HepG2 (cell line): ENCODE data around the gene OTOP2. TPM values are rescaled to one million over a fixed set of nuclear protein-coding genes. Genes with fewer than 3 reads are reported as not detected.

Experiments used
- ATAC-seq: fragments of 200-7000 bp; cut with Tn5 transposase; 3 replicates; pipeline ENCODE4 v1.9.1; 2020; ENCODE audit warnings: mild to moderate bottlenecking, moderate library complexity
- BruUV-seq: library from RNA; stranded (reverse); fragments of 400-500 nt; replicated peaks from 2 replicates; lab custom pipeline; 2021; lab: Mats Ljungman, UMichigan
- CTCF ChIA-PET: fragments of 300-600 bp; formaldehyde crosslinking; extraction: SDS; loops from one replicate; lab custom pipeline; 2021; ENCODE audit warnings: low total read pairs, inconsistent platforms, low intra/inter-chr PET ratio; lab: Yijun Ruan, JAX
- POLR2A ChIA-PET: fragments of 350-600 bp; sonication (Branson Sonifier 250); formaldehyde crosslinking; loops from one replicate; lab custom pipeline; 2020; ENCODE audit warnings: antibody characterized with exemption, inconsistent platforms; lab: Yijun Ruan, JAX
- DNase-seq: peaks from one replicate; pipeline ENCODE4 v3.0.0-alpha.2; 2015; ENCODE audit warnings: low spot score
- FAIRE-seq: peaks from 3 replicates; lab custom pipeline; 2011; peaks lifted over from hg19 to GRCh38; lab: Jason Lieb, UNC
- H2AFZ ChIP-seq: one replicate; pipeline ENCODE4 v1.6.1; 2011; ENCODE audit warnings: low read length, inconsistent platforms
- H3K27ac ChIP-seq: fragments of 300-600 bp; 3 replicates; pipeline ENCODE4 v1.8.0; 2011; ENCODE audit warnings: mixed run types, mild to moderate bottlenecking, mixed read lengths, low read length, inconsistent platforms; ENCODE audit not compliant: insufficient read depth; ENCODE audit errors: extremely low read length
- H3K27me3 ChIP-seq, 2 experiments: fragments of 200-600 bp in 1 of 2; 2 replicates in 1 of 2; 3 replicates in 1 of 2; pipeline versions ENCODE4 v1.6.0 to v1.8.0; 2011; ENCODE audit warnings: low read length in 2 of 2, mild to moderate bottlenecking in 2 of 2, moderate library complexity in 2 of 2, inconsistent platforms in 1 of 2; ENCODE audit not compliant: insufficient read depth in 2 of 2, control insufficient read depth in 1 of 2
- H3K36me3 ChIP-seq, 2 experiments: fragments of 200-600 bp in 1 of 2; replicated peaks in 1 of 2; 2 replicates in 1 of 2; 3 replicates in 1 of 2; pipeline versions ENCODE4 v1.5.1 to v1.8.0; 2011; ENCODE audit warnings: low read length in 2 of 2, inconsistent platforms in 1 of 2; ENCODE audit not compliant: insufficient read depth in 2 of 2, control insufficient read depth in 1 of 2
- H3K4me1 ChIP-seq: 2 replicates; pipeline ENCODE4 v1.5.1; 2012; ENCODE audit warnings: low read length, inconsistent platforms; ENCODE audit not compliant: insufficient read depth
- H3K4me2 ChIP-seq: 2 replicates; pipeline ENCODE4 v1.6.0; 2011; ENCODE audit warnings: low read depth, low read length, inconsistent platforms
- H3K4me3 ChIP-seq, 3 experiments: fragments of 200-600 bp in 1 of 3; sonication (generic), shearing (Covaris generic) in 1 of 3; replicated peaks in 1 of 3; 2 replicates each; pipeline ENCODE4 v1.5.1; 2011 to 2016; ENCODE audit warnings: low read length in 3 of 3, inconsistent platforms in 2 of 3, low read depth in 2 of 3, mild to moderate bottlenecking in 2 of 3, control low read depth in 1 of 3, mixed read lengths in 1 of 3; ENCODE audit not compliant: insufficient read depth in 1 of 3
- H3K79me2 ChIP-seq: one replicate; pipeline ENCODE4 v1.6.1; 2011; ENCODE audit warnings: low read length, inconsistent platforms; ENCODE audit not compliant: insufficient read depth
- H3K9ac ChIP-seq: 2 replicates; pipeline ENCODE4 v1.6.0; 2011; ENCODE audit warnings: mild to moderate bottlenecking, low read depth, low read length, inconsistent platforms; ENCODE audit not compliant: insufficient read depth
- H3K9me3 ChIP-seq: 2 replicates; pipeline ENCODE4 v1.5.1; 2012; ENCODE audit warnings: mild to moderate bottlenecking, low read length
- H4K20me1 ChIP-seq: 2 replicates; pipeline ENCODE4 v1.6.0; 2011; ENCODE audit warnings: inconsistent platforms, mild to moderate bottlenecking, low read length, moderate library complexity; ENCODE audit not compliant: insufficient read depth
- CCDC6 ChIP-seq: sonication (generic); formaldehyde crosslinking; IDR thresholded peaks from 2 replicates; pipeline ENCODE4 v1.8.1; 2022; ENCODE audit warnings: mild to moderate bottlenecking, missing genetic modification reagents, moderate library complexity
- HNRNPLL ChIP-seq: fragments of 200-400 bp; formaldehyde crosslinking; IDR thresholded peaks from 2 replicates; pipeline ENCODE4 v1.6.1; 2017; ENCODE audit warnings: mild to moderate bottlenecking, low read depth, low read length; ENCODE audit not compliant: poor library complexity, severe bottlenecking
- MAF1 ChIP-seq: sonication (generic); formaldehyde crosslinking; IDR thresholded peaks from 2 replicates; pipeline ENCODE4 v1.5.0; 2020; ENCODE audit warnings: missing genetic modification reagents, borderline replicate concordance
- NFYC ChIP-seq: IDR thresholded peaks from 2 replicates; pipeline ENCODE4 v1.6.1; 2016; ENCODE audit warnings: missing genetic modification reagents, missing compliant biosample characterization
- PHB2 ChIP-seq: fragments of 450-650 bp; IDR thresholded peaks from 2 replicates; pipeline ENCODE4 v1.6.1; 2018; ENCODE audit not compliant: partially characterized antibody
- SIX4 ChIP-seq: sonication (generic); formaldehyde crosslinking; IDR thresholded peaks from 2 replicates; pipeline ENCODE4 v1.4.0; 2020; ENCODE audit warnings: missing genetic modification reagents
- TOPORS ChIP-seq: sonication (generic); formaldehyde crosslinking; IDR thresholded peaks from 2 replicates; pipeline ENCODE4 v1.8.0; 2023; ENCODE audit warnings: mild to moderate bottlenecking, missing genetic modification reagents
- TRIM24 ChIP-seq: sonication (generic); formaldehyde crosslinking; IDR thresholded peaks from 2 replicates; pipeline ENCODE4 v1.8.0; 2022; ENCODE audit warnings: mild to moderate bottlenecking, missing genetic modification reagents
- ZNF614 ChIP-seq: IDR thresholded peaks from 2 replicates; pipeline ENCODE4 v1.6.1; 2018; ENCODE audit warnings: missing biosample characterization, missing genetic modification reagents, inconsistent platforms, borderline replicate concordance
- ZNF784 ChIP-seq: sonication (generic); formaldehyde crosslinking; IDR thresholded peaks from 2 replicates; pipeline ENCODE4 v1.5.1; 2020; ENCODE audit warnings: missing genetic modification reagents, mild to moderate bottlenecking, borderline replicate concordance
- WGBS: methylation state at CpG from one replicate; pipeline ENCODE4 v1.1.6; 2017; ENCODE audit warnings: low lambda C conversion rate; 5-methylcytosine and 5-hydroxymethylcytosine counted together
- in situ Hi-C: cut with HindIII; loops from 2 replicates; pipeline ENCODE4 v1.10.0; 2017; ENCODE audit warnings: low pct_unique_long_range_greater_than_20kb; ENCODE audit not compliant: extremely low pct_ligation_motif_present
- intact Hi-C: fragments of 100-400 bp; cut with micrococcal nuclease; formaldehyde crosslinking; loops from one replicate; pipeline ENCODE4 v1.10.0; 2022; ENCODE audit not compliant: unreplicated experiment
- polyA plus RNA-seq, 8 experiments: library from polyadenylated mRNA; depleted of rRNA in 3 of 8; stranded (reverse) in 7 of 8; unstranded in 1 of 8; fragments of >200 nt; fragmentation: Illumina TruSeq in 4 of 8; extraction: Trizol in 4 of 8; gene quantifications; 2 replicates each; pipeline versions ENCODE4 v1.2.1 to v1.2.3, GENCODE V29; 2011 to 2016; ENCODE audit warnings: low read depth in 4 of 8, missing spikeins in 1 of 8, mixed read lengths in 1 of 8; ENCODE audit not compliant: insufficient read depth in 1 of 8
- total RNA-seq, 5 experiments: library from RNA; depleted of rRNA; stranded (reverse); fragments of >200 nt; fragmentation: Illumina TruSeq; extraction: Trizol; gene quantifications; 2 replicates each; pipeline ENCODE4 v1.2.3, GENCODE V29; 2016; ENCODE audit warnings: low read depth in 1 of 5
- TF ChIP-seq, protein P1 (sequence below): sonication (generic); formaldehyde crosslinking; IDR thresholded peaks from 2 replicates; pipeline ENCODE4 v1.8.1; 2022; ENCODE audit warnings: mild to moderate bottlenecking, missing genetic modification reagents
- TF ChIP-seq, protein P2 (sequence below): sonication (generic); formaldehyde crosslinking; IDR thresholded peaks from 2 replicates; pipeline ENCODE4 v1.5.0; 2020; ENCODE audit warnings: missing genetic modification reagents

The OTOP2 gene
- total and polyA plus RNA-seq, 2 of the 13 experiments (the other 11 are each of a cell fraction or from before 2014, with no cell fraction given): not detected

GRCh38 chr17:74917430-74917829 lies 6.6 kb upstream of the OTOP2 start (continued):
- no peak for TF ChIP-seq NFYC
- TF ChIP-seq, protein P1, sequence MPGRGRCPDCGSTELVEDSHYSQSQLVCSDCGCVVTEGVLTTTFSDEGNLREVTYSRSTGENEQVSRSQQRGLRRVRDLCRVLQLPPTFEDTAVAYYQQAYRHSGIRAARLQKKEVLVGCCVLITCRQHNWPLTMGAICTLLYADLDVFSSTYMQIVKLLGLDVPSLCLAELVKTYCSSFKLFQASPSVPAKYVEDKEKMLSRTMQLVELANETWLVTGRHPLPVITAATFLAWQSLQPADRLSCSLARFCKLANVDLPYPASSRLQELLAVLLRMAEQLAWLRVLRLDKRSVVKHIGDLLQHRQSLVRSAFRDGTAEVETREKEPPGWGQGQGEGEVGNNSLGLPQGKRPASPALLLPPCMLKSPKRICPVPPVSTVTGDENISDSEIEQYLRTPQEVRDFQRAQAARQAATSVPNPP (CRISPR knock-in tag): no peak
- TF ChIP-seq HNRNPLL: no peak

DNA sequence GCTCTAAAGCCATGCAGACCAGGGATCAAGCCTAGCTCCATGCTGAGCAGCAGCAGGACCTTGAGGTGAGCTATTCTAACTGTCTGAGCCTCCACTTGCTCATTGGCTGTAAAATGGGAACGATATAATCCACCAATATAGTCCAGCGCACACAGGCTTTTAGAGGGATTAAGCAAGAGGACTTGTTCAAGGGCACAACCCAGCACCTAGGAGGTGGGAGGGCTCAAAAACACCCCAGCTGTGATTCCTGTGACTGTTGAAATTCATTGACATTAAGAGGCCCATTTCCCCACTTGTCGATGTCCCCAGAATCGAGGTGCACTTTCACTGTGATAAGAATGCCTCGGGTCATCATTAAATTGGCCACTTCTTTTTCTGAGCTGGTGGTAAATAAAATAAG lies 5.2 kb upstream of the OTOP2 start:
- ChIA-PET POLR2A (no interaction called here), CTCF (interaction anchor here (2.3 kb wide), 1 partner anchor 39 kb away, joined by 9 read pairs; no protein-coding TSS in a partner anchor)
- in situ Hi-C loops: loop anchor here (5.0 kb wide), 1 partner anchor 88 kb away; no protein-coding TSS in a partner anchor
- no peaks in the 10 kb centered on the region for H3K79me2 ChIP-seq
- 80% methylated on average over 5 of the region's 5 CpGs for WGBS
- no peak overlapping the region for H2AFZ ChIP-seq
- intact Hi-C loops: no loop called here
- DNase-seq: no peak
- no peaks in the 10 kb centered on the region for H3K9me3 ChIP-seq
- no TSS peak for BruUV-seq
- no peak overlapping the region for H3K4me3 ChIP-seq
- H3K27ac ChIP-seq: no peak overlapping the region
- no peak overlapping the region for H3K4me2 ChIP-seq
- H3K4me1 ChIP-seq: peaks cover 31% of the 10 kb centered on the region
- no peaks in the 10 kb centered on the region for H4K20me1 ChIP-seq
- no peak for FAIRE-seq
- no peak overlapping the region for H3K9ac ChIP-seq
- no peaks in the 10 kb centered on the region for H3K36me3 ChIP-seq
- TF ChIP-seq TOPORS (no peak), PHB2 (no peak), TRIM24 (CRISPR knock-in tag) (no peak), CCDC6 (CRISPR knock-in tag) (no peak), MAF1 (CRISPR knock-in tag) (no peak), ZNF614 (CRISPR knock-in tag) (no peak), ZNF784 (CRISPR knock-in tag) (no peak), SIX4 (CRISPR knock-in tag) (no peak)
- TF ChIP-seq, protein P2, sequence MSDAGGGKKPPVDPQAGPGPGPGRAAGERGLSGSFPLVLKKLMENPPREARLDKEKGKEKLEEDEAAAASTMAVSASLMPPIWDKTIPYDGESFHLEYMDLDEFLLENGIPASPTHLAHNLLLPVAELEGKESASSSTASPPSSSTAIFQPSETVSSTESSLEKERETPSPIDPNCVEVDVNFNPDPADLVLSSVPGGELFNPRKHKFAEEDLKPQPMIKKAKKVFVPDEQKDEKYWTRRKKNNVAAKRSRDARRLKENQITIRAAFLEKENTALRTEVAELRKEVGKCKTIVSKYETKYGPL (CRISPR knock-in tag): no peak
- H3K27me3 ChIP-seq: peaks cover 11 to 65% of the 10 kb centered on the region in 2 experiments
- no peak for ATAC-seq
